Keratinocyte (primary cell): ENCODE measurements around the gene ESF1. TPM values are rescaled to one million over a fixed set of nuclear protein-coding genes. Genes with fewer than 3 reads are reported as not detected.

Source experiments
- DNase-seq: peaks from one replicate; pipeline ENCODE4 v3.0.0-alpha.2; 2011; ENCODE audit warnings: low read depth, missing footprints, low spot score
- FAIRE-seq: peaks from 2 replicates; lab custom pipeline; 2011; peaks lifted over from hg19 to GRCh38; lab: Jason Lieb, UNC
- H2AFZ ChIP-seq: 2 replicates; pipeline ENCODE4 v1.6.0; 2012; ENCODE audit warnings: low read length, control low read depth, inconsistent platforms; ENCODE audit not compliant: control insufficient read depth
- H3K27ac ChIP-seq: 2 replicates; pipeline ENCODE4 v1.5.1; 2011; ENCODE audit warnings: low read length; ENCODE audit not compliant: control insufficient read depth, insufficient read depth
- H3K27me3 ChIP-seq: 3 replicates; pipeline ENCODE4 v1.6.0; 2011; ENCODE audit warnings: low read length; ENCODE audit not compliant: control insufficient read depth, insufficient read depth; ENCODE audit errors: extremely low read depth
- H3K36me3 ChIP-seq, 2 experiments: 2 replicates in 1 of 2; 3 replicates in 1 of 2; pipeline ENCODE4 v1.5.1; 2011; ENCODE audit warnings: low read length in 2 of 2, mild to moderate bottlenecking in 1 of 2; ENCODE audit not compliant: control insufficient read depth in 2 of 2, insufficient read depth in 2 of 2; ENCODE audit errors: extremely low read depth in 1 of 2
- H3K4me1 ChIP-seq: 3 replicates; pipeline ENCODE4 v1.5.1; 2011; ENCODE audit warnings: low read length; ENCODE audit not compliant: control insufficient read depth, insufficient read depth; ENCODE audit errors: extremely low read depth
- H3K4me2 ChIP-seq: 3 replicates; pipeline ENCODE4 v1.6.0; 2011; ENCODE audit warnings: low read depth, low read length; ENCODE audit not compliant: control insufficient read depth, insufficient read depth; ENCODE audit errors: extremely low read depth
- H3K4me3 ChIP-seq, 3 experiments: fragments of 200-600 bp in 1 of 3; sonication (generic) in 1 of 3; 2 replicates in 2 of 3; 3 replicates in 1 of 3; pipeline ENCODE4 v1.5.1; 2011 to 2016; ENCODE audit warnings: low read length in 3 of 3, mild to moderate bottlenecking in 3 of 3, control low read depth in 2 of 3, inconsistent platforms in 1 of 3, low read depth in 1 of 3, mixed read lengths in 1 of 3, mixed run types in 1 of 3, moderate library complexity in 1 of 3; ENCODE audit not compliant: control insufficient read depth in 2 of 3, insufficient read depth in 2 of 3; ENCODE audit errors: extremely low read depth in 1 of 3
- H3K79me2 ChIP-seq: 2 replicates; pipeline ENCODE4 v1.6.0; 2012; ENCODE audit warnings: low read length; ENCODE audit not compliant: control insufficient read depth, insufficient read depth
- H3K9ac ChIP-seq: 3 replicates; pipeline ENCODE4 v1.6.0; 2011; ENCODE audit warnings: low read length; ENCODE audit not compliant: control insufficient read depth, insufficient read depth; ENCODE audit errors: extremely low read depth
- H3K9me1 ChIP-seq: 3 replicates; pipeline ENCODE4 v1.6.0; 2011; ENCODE audit warnings: low read length; ENCODE audit not compliant: control insufficient read depth, insufficient read depth; ENCODE audit errors: extremely low read depth
- H3K9me3 ChIP-seq: 2 replicates; pipeline ENCODE4 v1.5.1; 2012; ENCODE audit warnings: low read depth, low read length; ENCODE audit not compliant: control insufficient read depth
- H4K20me1 ChIP-seq: 3 replicates; pipeline ENCODE4 v1.6.0; 2011; ENCODE audit warnings: low read length; ENCODE audit not compliant: control insufficient read depth, insufficient read depth; ENCODE audit errors: extremely low read depth
- EZH2 ChIP-seq: IDR thresholded peaks from one replicate; pipeline ENCODE4 v1.6.1; 2012; ENCODE audit warnings: inconsistent platforms, mild to moderate bottlenecking, low read length, moderate library complexity
- dilution Hi-C: fragments of 300-500 bp; cut with MboI; formaldehyde crosslinking; loops from one replicate; pipeline ENCODE4 v1.7.0; 2020; ENCODE audit warnings: low sequenced_read_pairs; ENCODE audit not compliant: extremely low pct_ligation_motif_present
- polyA plus RNA-seq, 5 experiments: library from polyadenylated mRNA; depleted of rRNA in 3 of 5; stranded (reverse) in 3 of 5; stranded (forward) in 1 of 5; unstranded in 1 of 5; fragments of >200 nt; gene quantifications; 1 replicate in 1 of 5; 2 replicates in 3 of 5; 3 replicates in 1 of 5; pipeline versions ENCODE4 v1.2.1 to v1.2.3, GENCODE V29; 2011 to 2012; ENCODE audit warnings: missing spikeins in 2 of 5, low read depth in 1 of 5, low replicate concordance in 1 of 5
- TF ChIP-seq, protein P1 (sequence below), 3 experiments: IDR thresholded peaks in 1 of 3; conservative IDR thresholded peaks in 1 of 3; optimal IDR thresholded peaks in 1 of 3; 2 replicates in 2 of 3; 3 replicates in 1 of 3; pipeline versions ENCODE3 to v1.5.1; 2011; ENCODE audit warnings: low read length in 3 of 3, mild to moderate bottlenecking in 3 of 3, moderate library complexity in 2 of 3, control low read depth in 1 of 3, inconsistent platforms in 1 of 3; ENCODE audit not compliant: insufficient read depth in 2 of 3; ENCODE audit errors: extremely low read depth in 1 of 3

Gene ESF1
- polyA plus RNA-seq, 1 donor (not counting 4 experiments of a cell fraction or from before 2014, with no cell fraction given) = 10.8 TPM

DNA sequence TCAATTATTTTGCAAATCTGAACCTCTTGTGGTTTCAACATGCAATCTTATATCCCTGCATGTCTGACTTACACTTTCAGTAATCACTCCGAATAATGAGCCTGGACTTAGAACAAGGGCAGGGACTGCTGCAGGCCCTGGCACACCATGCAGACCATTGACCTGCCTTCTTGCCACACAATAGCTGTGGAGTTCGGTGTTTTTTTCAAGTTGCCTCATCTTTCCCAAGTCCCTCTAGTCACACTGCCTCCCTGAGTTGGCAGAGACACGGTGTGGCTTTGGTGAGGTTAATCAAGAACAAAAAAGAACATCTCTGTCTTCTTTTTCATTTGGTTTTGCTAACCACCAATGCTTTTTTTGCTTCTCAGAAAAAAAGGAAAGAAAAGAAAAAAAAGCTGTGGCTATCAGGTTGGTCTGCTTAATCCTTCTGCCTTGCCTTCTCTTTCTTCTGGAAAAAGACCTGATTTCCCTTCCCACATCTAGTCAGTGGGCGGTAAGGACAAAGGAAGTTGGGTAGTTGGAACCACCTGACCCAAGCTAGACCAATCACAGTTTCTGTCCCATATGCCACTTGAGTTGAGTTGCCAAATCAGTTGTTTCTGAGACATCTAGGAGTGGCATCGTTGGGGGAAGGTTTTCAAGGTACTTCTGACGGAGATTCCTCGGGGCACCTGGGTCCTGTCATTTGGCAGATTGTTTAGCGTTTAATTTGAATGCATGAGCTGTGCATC is 90.1 kb downstream of the ESF1 start:
- no peak overlapping the region for H3K4me3 ChIP-seq
- FAIRE-seq = no peak

DNA sequence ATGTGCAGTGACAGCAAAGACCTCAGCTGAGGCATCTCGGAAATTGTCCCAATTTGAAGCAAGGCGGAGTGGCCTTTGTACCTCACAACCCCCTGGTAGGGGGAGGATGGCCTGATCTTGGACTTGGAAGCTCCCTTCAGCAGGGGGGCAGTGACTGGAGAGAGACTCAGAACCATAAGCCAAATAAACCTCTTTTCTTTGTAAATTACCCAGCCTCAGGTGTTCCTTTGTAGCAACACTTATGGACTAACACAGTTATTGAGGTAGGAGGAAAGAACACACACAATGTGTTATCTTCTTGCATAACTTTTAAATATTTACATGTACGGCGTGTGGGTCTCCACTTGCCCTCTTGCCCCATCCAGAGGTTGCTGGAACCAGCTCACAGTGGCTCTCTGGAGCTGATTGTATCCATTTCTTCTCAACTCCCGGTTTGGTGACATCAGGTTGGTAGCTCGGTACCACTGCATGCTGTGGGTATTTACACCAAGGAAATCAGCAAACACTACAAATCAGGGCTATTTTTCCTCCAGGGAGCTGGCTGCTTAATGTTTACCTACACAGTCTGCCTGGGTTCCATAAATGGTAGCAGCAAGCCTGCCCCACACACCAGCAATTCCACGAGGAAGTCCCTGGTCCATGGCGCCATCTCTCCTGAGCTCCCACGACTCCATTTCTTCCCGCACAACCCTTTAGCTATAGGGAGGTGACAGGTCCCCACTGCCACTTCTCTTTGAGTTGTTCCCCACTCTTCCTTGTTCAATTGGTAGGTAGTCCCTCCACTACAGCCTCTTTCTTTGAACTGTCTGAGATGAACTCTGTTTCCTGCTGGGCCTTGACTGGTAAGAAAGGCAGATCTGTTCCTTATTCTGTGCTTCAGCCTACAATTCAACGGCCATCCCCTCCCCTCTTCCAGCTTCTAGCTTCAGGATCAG is 91.7 kb downstream of the ESF1 start:
- no peaks in the 10 kb centered on the region for H3K9me1 ChIP-seq
- dilution Hi-C loops = no loop called here
- no peak overlapping the region for H2AFZ ChIP-seq
- H3K9me3 ChIP-seq = no peaks in the 10 kb centered on the region
- no peaks in the 10 kb centered on the region for H3K4me1 ChIP-seq
- H3K9ac ChIP-seq = no peak overlapping the region
- no peak overlapping the region for H3K4me3 ChIP-seq
- H3K27ac ChIP-seq = no peak overlapping the region
- DNase-seq (no peak), FAIRE-seq (no peak)
- no peaks in the 10 kb centered on the region for H3K27me3 ChIP-seq
- H4K20me1 ChIP-seq = no peaks in the 10 kb centered on the region
- no peaks in the 10 kb centered on the region for H3K36me3 ChIP-seq
- no peak for TF ChIP-seq EZH2
- TF ChIP-seq, protein P1, sequence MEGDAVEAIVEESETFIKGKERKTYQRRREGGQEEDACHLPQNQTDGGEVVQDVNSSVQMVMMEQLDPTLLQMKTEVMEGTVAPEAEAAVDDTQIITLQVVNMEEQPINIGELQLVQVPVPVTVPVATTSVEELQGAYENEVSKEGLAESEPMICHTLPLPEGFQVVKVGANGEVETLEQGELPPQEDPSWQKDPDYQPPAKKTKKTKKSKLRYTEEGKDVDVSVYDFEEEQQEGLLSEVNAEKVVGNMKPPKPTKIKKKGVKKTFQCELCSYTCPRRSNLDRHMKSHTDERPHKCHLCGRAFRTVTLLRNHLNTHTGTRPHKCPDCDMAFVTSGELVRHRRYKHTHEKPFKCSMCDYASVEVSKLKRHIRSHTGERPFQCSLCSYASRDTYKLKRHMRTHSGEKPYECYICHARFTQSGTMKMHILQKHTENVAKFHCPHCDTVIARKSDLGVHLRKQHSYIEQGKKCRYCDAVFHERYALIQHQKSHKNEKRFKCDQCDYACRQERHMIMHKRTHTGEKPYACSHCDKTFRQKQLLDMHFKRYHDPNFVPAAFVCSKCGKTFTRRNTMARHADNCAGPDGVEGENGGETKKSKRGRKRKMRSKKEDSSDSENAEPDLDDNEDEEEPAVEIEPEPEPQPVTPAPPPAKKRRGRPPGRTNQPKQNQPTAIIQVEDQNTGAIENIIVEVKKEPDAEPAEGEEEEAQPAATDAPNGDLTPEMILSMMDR (optimal IDR thresholded peaks at IDR 0.05 in 1 of 3, IDR thresholded peaks at IDR 0.05 in 1 of 3, conservative IDR thresholded peaks at IDR 0.05 in 1 of 3; ENCODE audit: extremely low read depth in 1 of 3, insufficient read depth in 2 of 3, low read length in 3 of 3) = no peak
- H3K4me2 ChIP-seq = no peak overlapping the region
- H3K79me2 ChIP-seq = no peaks in the 10 kb centered on the region

More for the DNA sequence above, 90.1 kb downstream of the ESF1 start:
- no peaks in the 10 kb centered on the region for H3K9me3 ChIP-seq
- no peaks in the 10 kb centered on the region for H3K36me3 ChIP-seq
- H3K4me1 ChIP-seq = no peaks in the 10 kb centered on the region
- H3K27me3 ChIP-seq = no peaks in the 10 kb centered on the region
- H2AFZ ChIP-seq = no peak overlapping the region
- dilution Hi-C loops = no loop called here
- no peak overlapping the region for H3K4me2 ChIP-seq
- no peak overlapping the region for H3K9ac ChIP-seq
- no peaks in the 10 kb centered on the region for H3K79me2 ChIP-seq
- H4K20me1 ChIP-seq = no peaks in the 10 kb centered on the region
- DNase-seq = no peak
- H3K9me1 ChIP-seq = no peaks in the 10 kb centered on the region
- no peak overlapping the region for H3K27ac ChIP-seq
- TF ChIP-seq EZH2 = no peak
- TF ChIP-seq, protein P1 (optimal IDR thresholded peaks at IDR 0.05 in 1 of 3, IDR thresholded peaks at IDR 0.05 in 1 of 3, conservative IDR thresholded peaks at IDR 0.05 in 1 of 3; ENCODE audit: extremely low read depth in 1 of 3, insufficient read depth in 2 of 3, low read length in 3 of 3) = no peak
